Hematopoietic multipotent progenitor cell treated with erythropoietin and hydrocortisone succinate and interleukin-3 and kit ligand, for 17 days (in vitro differentiated cells): ENCODE results near the gene USP10.
A peak's percentile ranks its signal among the peaks of the same experiment; 100 is the strongest.
"Not testable (repeated sequence)": the region's sequence is repeated elsewhere in the genome, so short reads cannot be mapped to it uniquely, and the experiment has no call there.

Source experiments
- DNase-seq: peaks from one replicate; pipeline ENCODE4 v3.0.0-alpha.2; 2015; ENCODE audit warnings: low spot score

Gene USP10

DNA sequence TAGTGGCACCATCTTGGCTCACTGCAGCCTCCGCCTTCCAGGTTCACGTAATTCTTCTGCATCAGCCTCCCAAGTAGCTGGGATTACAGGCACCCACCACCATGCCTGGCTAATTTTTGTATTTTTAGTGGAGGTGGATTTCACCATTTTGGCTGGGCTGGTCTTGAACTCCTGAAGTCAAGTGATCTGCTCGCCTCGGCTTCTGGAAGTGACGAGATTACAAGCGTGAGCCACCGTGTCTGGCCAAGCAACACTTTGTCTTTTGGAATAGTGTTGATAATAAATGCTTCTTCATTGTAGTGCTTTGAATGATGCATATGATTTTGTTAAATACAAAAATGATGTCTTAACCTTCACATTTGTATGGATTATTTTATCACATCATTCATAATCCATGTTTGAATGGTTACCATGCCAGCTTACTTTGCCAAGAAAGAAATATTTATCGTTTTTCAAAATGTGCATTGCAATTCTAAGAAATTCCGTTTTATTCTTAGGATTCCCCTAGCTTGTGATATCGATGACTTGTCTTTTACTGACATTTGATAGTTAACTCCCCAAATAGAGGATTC, 29.1 kb downstream of the USP10 start:
- no peak for DNase-seq

GRCh38 chr16:84729716-84730320, 30.0 kb downstream of the USP10 start:
- DNase-seq = peak; percentile 51

- DNase-seq = peak; percentile 85
These were observed 30.8 kb downstream of the USP10 start for GRCh38 chr16:84730406-84731106.

GRCh38 chr16:84732332-84732673, 32.5 kb downstream of the USP10 start:
- DNase-seq = not testable (repeated sequence)

GRCh38 chr16:84732674-84733352, 33.0 kb downstream of the USP10 start:
- DNase-seq = peak; percentile 79

GRCh38 chr16:84735849-84736586, 36.2 kb downstream of the USP10 start:
- DNase-seq = peak; percentile 70

- DNase-seq = no peak
These were observed 37.6 kb downstream of the USP10 start for GRCh38 chr16:84737192-84738011.

DNA sequence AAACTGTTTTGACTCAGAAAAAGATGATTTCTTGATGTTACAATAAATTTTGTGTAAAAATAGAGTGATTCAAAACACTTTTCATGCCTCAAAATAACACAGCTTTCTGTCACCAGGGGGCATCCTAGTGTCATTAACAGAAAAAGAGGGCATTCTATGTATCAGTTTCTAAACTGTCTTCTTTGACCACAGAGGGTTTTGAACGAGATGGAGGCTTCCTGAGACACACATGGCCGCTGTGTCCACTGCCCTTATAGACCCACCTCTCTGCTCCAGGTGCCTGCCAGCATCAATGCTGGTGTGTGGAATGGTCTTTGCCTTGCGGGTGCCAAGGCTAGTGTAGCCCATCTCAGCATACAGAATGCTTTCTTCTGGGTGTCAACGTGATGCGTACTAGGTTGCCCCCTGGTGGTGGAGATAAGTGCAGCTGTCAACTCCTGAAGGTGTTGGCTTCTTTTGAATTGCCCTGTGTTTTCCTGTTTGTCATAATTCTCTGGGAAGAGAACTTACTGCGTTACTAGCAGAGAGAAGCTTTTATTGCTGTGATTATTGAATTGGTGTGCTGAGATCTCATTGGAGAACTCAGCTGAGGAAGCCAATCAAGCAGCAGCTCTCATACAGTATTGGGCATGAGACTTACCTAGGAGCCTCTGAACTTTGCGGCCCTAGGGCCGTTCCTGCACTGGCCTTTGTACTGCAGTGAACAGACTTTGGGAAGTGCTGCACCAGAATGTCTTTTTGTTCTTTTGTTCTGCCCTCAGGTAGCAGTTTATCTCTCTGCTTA, 38.6 kb downstream of the USP10 start:
- peak; percentile 92 for DNase-seq

DNA sequence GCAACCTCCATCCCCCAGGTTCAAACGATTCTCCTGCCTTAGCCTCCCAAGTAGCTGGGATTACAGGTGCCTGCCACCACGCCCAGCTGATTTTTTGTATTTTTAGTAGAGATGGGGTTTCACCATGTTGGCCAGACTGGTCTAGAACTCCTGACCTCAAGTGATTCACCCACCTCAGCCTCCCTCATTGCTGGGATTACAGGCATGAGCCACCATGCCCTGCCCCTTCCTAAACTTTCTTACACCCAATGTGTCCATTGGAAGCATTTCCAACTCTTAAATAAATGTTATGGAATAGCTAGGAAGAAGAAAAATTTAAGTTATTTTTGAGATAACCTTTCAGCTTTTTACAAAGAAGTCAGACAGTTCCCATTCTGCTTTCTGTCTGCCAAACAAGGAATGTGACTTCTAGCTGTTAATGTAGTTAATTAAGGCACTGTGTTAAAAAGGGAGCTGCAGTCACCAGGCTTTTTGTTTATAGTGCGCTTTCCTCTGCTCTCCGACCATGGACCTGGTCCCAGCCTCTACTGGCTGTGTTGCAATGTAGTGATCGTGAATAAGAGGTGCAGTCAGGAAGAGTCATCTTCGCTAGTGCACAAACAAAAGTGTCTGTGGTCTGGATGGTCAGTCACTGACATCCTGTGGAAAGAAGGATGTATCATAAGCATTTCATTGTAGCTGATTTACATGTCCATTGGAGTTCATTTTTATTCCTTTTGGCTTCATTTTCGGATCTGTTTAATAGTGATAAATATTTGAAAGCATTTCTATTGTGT, 39.7 kb downstream of the USP10 start:
- no peak for DNase-seq

DNA sequence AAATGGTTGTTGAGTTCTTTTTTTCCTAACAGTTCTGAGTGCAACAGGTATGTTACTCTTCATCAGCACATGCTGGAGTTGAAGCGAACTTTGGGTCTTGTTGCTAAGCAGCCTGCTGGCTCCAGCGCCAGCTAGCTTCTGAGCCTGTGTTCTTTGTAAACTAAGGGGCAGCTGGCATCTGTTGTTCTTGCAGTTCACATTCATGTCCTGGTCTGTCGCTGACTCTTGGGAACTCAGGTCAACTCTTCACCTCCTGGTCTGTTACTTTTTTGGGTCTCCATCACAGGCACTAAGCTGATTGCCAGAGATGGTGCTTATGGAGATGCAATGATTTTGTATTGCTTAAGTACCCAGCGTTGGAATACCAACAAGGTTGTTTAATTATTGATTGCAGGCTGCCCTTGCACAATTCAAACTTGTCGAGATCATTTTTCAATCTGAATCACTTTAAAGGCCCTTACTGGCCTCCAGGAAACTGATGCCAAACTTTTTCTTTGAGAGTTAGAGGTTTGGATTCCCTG, 40.9 kb downstream of the USP10 start:
- DNase-seq = no peak

DNA sequence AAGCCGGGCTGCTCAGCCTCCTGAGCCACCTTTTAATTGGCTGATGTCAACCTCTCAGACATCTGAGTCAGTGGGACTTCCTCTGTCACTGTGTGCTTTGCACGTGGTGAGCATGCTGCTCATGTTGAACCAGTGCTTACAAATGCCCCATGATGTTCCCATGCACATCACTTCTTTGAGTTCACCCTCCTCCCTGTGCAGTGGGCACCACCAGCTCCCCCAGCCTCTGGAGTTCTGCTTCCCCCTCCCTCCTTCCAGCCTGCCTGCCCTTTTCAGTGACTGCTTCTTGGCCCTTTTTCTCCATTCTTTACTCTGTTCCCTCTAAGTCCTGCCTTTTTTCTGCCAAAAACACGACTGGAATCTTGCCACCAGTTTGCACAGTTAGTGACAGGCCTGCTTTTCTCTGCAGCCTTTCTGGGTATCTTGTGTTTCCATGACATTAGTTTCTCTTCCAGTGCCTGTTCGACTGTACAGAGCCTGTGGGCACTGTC, 41.6 kb downstream of the USP10 start:
- no peak for DNase-seq

GRCh38 chr16:84742641-84743092, 42.9 kb downstream of the USP10 start:
- no peak for DNase-seq

DNA sequence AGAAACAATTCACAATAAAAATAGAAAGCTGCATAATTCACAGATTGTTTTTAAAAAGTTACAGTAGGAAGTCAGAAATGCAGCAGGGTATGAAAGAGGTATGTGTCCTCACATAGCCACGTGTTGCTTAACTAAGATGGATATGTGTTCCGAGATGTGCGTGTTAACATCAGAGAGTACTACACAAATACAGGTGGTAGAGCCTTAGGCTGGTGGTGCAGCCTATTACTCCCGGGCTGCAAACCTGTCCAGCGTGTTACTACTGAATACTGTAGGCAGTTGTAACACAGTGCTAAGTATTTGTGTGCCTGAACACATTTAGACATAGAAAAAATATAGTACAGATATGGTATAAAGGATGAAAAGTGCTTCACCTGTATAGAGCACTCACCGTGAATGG, 46.4 kb downstream of the USP10 start:
- no peak for DNase-seq

DNA sequence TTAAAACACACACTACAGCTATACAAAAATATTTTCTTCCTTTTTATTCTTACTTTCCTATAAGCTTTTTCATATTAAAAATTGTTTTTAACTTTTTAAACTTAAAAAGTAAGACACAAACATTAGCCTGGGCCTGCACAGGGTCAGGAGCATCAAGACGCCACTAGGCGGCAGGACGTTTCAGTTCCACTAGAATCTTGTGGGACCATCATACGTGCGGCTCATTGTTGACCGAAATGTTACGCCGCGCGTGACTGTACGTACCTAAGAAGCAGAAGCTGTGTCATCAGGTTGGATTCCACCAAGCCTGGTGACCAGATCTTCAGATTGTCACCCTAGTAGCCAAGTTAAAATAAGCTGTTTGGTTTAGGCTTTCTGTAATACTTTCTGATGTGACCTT, 47.1 kb downstream of the USP10 start:
- DNase-seq = no peak

DNA sequence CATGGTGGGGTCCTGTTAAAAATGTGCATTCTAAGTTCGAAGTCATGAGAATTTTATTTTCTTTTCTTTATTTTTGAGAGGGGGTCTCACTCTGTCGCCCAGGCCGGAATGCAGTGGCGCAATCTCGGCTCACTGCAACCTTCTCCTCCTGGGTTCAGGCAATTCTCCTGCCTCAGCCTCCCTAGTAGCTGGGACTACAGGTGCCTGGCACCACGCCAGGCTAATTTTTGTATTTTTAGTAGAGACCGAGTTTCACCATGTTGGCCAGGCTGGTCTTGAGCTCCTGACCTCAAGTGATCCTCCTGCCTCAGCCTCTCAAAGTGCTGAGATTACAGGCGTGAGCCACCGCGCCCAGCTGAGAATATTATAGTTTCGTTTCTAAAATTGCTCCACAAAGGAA, 48.4 kb downstream of the USP10 start:
- DNase-seq = not testable (repeated sequence)

- no peak for DNase-seq
These were observed 49.3 kb downstream of the USP10 start for GRCh38 chr16:84749072-84749471.

DNA sequence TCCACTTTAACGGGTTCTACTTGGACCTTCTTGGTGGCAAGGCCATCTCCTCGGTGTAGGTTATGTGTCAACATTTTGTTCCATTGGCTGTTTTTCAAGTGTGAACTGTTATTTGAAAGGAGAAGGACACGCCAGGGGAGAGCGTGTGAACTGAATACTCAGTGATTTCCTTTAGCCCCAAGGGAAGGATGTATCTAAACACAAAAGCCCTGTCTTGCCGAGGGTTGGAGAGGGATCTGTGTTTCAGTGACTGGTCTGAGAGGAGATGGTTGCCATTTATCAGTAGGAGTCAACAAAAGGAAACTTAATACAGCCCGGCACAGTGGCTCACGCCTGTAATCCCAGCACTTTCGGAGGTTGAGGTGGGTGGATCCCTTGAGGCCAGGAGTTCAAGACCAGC, 50.0 kb downstream of the USP10 start:
- DNase-seq = no peak

DNA sequence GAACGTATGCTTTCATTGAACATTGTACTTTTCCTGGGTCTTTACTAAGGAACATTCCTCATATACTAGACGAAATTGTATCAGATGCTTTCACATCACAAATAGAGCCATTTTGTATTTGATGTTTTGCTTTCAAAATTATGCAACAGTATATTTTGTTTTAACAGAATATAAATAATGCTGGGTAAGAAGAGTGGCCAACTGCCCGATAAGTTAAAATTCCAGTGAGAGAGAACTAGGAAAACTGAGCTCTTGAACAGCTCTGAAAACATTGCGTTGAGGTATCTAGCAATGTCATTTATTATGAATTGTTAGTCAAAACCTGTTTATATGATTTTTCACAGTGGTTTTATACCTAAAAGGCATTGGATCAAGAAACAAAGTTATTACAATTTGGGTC, 50.8 kb downstream of the USP10 start:
- DNase-seq = no peak

GRCh38 chr16:84751241-84751640, 51.4 kb downstream of the USP10 start:
- DNase-seq = peak; percentile 72
